ENCODE results near the gene TRPT1.

DNA sequence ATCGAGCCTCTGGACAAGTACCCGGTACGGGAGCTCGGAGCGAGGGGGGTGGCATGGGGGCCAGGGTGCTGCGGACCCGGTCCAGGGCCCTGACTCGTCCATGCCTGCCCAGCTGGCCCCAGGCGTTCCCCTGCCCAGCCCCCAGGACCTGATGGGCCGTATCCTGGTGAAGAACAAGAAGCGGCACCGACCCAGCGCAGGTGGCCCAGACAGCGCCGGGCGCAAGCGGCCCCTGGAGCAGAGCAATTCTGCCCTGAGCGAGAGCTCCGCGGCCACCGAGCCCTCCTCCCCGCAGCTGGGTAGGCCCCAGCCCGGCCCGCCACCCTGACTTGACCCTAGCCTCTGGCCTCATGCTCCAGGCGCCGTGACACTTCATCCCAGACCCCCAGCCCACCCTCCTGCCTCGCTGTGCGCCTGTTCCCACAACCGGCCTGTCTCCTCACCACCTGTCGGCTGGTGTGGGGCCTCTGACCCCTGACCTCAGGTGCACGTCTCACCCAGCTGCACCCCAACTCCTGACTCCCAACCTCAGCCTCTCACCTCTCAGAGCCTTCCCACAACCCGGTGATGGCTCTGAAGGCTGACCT lies 33.1 kb upstream of the TRPT1 start:
- TF ChIP-seq POLR2AphosphoS5 (IDR thresholded peaks at IDR 0.05; ENCODE audit: insufficient read depth in 1 of 2, low read depth in 1 of 2) = no peak
- TF ChIP-seq, protein P1, sequence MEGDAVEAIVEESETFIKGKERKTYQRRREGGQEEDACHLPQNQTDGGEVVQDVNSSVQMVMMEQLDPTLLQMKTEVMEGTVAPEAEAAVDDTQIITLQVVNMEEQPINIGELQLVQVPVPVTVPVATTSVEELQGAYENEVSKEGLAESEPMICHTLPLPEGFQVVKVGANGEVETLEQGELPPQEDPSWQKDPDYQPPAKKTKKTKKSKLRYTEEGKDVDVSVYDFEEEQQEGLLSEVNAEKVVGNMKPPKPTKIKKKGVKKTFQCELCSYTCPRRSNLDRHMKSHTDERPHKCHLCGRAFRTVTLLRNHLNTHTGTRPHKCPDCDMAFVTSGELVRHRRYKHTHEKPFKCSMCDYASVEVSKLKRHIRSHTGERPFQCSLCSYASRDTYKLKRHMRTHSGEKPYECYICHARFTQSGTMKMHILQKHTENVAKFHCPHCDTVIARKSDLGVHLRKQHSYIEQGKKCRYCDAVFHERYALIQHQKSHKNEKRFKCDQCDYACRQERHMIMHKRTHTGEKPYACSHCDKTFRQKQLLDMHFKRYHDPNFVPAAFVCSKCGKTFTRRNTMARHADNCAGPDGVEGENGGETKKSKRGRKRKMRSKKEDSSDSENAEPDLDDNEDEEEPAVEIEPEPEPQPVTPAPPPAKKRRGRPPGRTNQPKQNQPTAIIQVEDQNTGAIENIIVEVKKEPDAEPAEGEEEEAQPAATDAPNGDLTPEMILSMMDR (IDR thresholded peaks at IDR 0.05) = no peak
- no peak for TF ChIP-seq POLR2A (IDR thresholded peaks at IDR 0.05)
